ENCODE measurements around the gene EBNA1BP2. TPM values are rescaled to one million over a fixed set of nuclear protein-coding genes. Genes with fewer than 3 reads are reported as not detected.

EBNA1BP2 gene
- total and polyA plus RNA-seq, 2 of the 4 experiments (the other 2 are of a cell fraction), result 82.8 to 135 TPM

DNA sequence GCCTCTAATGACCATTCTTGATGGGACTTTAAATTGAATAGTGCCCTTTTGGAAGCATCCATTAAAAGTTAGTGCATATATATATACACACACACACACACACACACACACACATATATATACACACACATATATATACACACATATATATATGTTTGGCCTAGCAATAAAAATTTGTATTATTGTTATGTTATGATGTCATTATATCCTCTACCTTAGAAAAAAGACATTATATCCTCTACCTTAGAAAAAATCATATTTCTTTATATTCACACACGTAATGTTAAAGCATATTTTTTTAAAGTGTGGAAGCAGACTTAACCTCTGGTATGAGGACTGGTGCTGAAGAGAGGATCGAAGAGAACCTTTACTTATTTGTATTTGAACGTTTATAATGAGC, 43.3 kb downstream of the EBNA1BP2 start:
- DNase-seq, result no peak
- no peaks in the 10 kb centered on the region for H3K9me1 ChIP-seq (ENCODE audit: insufficient read depth, low read length)
- no peak overlapping the region for H2AK5ac ChIP-seq (ENCODE audit: low read depth, low read length)
- no peak overlapping the region for H3K18ac ChIP-seq (ENCODE audit: low read depth, low read length)
- H3K4me3 ChIP-seq (ENCODE audit: insufficient read depth, low read depth, low read length), result no peak overlapping the region
- dilution Hi-C loops (cut with HindIII; ENCODE audit: low sequenced_read_pairs, unreplicated experiment), result no loop called here
- no TSS peak for BruUV-seq (replicated peaks)
- POLR2A ChIA-PET (ENCODE audit: unreplicated experiment), result no interaction called here
- no peaks in the 10 kb centered on the region for H3K79me1 ChIP-seq (ENCODE audit: low read depth in 1 of 2, low read length in 2 of 2)
- H2AFZ ChIP-seq (replicated peaks; ENCODE audit: low read length, poor library complexity), result no peak overlapping the region
- no peak overlapping the region for H4K91ac ChIP-seq (ENCODE audit: insufficient read depth, low read depth, low read length)
- intact Hi-C loops (cut with micrococcal nuclease), result no loop called here
- no peak overlapping the region for H3K4ac ChIP-seq (ENCODE audit: low read depth, low read length)
- no peak overlapping the region for H2BK120ac ChIP-seq (ENCODE audit: low read depth, low read length)
- H3K36me3 ChIP-seq (ENCODE audit: control insufficient read depth, insufficient read depth, low read length), result no peaks in the 10 kb centered on the region
- no peak overlapping the region for H4K5ac ChIP-seq (ENCODE audit: low read depth, low read length)
- no peak overlapping the region for H2BK15ac ChIP-seq (ENCODE audit: low read depth, low read length)
- CTCF ChIA-PET, result interaction anchor here (1.4 kb wide), 1 partner anchor 9 kb away, joined by 3 read pairs; no protein-coding TSS in a partner anchor
- in situ Hi-C loops (cut with MboI; ENCODE audit: low sequenced_read_pairs), result no loop called here
- H2AK9ac ChIP-seq (replicated peaks; ENCODE audit: low read depth, low read length, poor library complexity), result no peak overlapping the region
- H3K9me3 ChIP-seq (ENCODE audit: control insufficient read depth, insufficient read depth, low read length), result 0 out of 2 replicates have a peak, but pooled peaks cover 2% of the 10 kb centered on the region
- no peak overlapping the region for H3K56ac ChIP-seq (ENCODE audit: extremely low read depth, insufficient read depth, low read length)
- peaks cover 16% of the 10 kb centered on the region for H3K27me3 ChIP-seq (ENCODE audit: control insufficient read depth, insufficient read depth, low read length)
- H2BK5ac ChIP-seq (ENCODE audit: low read depth, low read length, poor library complexity, severe bottlenecking), result no peak overlapping the region
- no peak overlapping the region for H2BK20ac ChIP-seq (ENCODE audit: low read depth, low read length)
- TF ChIP-seq NFE2L2 (IDR thresholded peaks at IDR 0.05; ENCODE audit: low read depth, low read length) (no peak), FOS (IDR thresholded peaks at IDR 0.05; ENCODE audit: low read depth, low read length) (no peak), BHLHE40 (IDR thresholded peaks at IDR 0.05; ENCODE audit: low read depth, low read length) (no peak), MXI1 (IDR thresholded peaks at IDR 0.05; ENCODE audit: borderline replicate concordance, low read depth, low read length) (no peak), CEBPB (IDR thresholded peaks at IDR 0.05; ENCODE audit: low read depth, low read length) (no peak), MAFK (IDR thresholded peaks at IDR 0.05; ENCODE audit: low read depth, low read length) (no peak), RCOR1 (IDR thresholded peaks at IDR 0.05; ENCODE audit: insufficient replicate concordance, low read length) (no peak), MAZ (IDR thresholded peaks at IDR 0.05; ENCODE audit: borderline replicate concordance, low read depth, low read length) (no peak), CHD1 (IDR thresholded peaks at IDR 0.05; ENCODE audit: low read depth, low read length) (no peak), RFX5 (IDR thresholded peaks at IDR 0.05; ENCODE audit: low read depth, low read length) (no peak), SMC3 (IDR thresholded peaks at IDR 0.05; ENCODE audit: low read depth, low read length) (no peak)
- TF ChIP-seq, protein P1, sequence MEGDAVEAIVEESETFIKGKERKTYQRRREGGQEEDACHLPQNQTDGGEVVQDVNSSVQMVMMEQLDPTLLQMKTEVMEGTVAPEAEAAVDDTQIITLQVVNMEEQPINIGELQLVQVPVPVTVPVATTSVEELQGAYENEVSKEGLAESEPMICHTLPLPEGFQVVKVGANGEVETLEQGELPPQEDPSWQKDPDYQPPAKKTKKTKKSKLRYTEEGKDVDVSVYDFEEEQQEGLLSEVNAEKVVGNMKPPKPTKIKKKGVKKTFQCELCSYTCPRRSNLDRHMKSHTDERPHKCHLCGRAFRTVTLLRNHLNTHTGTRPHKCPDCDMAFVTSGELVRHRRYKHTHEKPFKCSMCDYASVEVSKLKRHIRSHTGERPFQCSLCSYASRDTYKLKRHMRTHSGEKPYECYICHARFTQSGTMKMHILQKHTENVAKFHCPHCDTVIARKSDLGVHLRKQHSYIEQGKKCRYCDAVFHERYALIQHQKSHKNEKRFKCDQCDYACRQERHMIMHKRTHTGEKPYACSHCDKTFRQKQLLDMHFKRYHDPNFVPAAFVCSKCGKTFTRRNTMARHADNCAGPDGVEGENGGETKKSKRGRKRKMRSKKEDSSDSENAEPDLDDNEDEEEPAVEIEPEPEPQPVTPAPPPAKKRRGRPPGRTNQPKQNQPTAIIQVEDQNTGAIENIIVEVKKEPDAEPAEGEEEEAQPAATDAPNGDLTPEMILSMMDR (conservative IDR thresholded peaks at IDR 0.05; ENCODE audit: low read depth, low read length), result no peak
- TF ChIP-seq, protein P2, sequence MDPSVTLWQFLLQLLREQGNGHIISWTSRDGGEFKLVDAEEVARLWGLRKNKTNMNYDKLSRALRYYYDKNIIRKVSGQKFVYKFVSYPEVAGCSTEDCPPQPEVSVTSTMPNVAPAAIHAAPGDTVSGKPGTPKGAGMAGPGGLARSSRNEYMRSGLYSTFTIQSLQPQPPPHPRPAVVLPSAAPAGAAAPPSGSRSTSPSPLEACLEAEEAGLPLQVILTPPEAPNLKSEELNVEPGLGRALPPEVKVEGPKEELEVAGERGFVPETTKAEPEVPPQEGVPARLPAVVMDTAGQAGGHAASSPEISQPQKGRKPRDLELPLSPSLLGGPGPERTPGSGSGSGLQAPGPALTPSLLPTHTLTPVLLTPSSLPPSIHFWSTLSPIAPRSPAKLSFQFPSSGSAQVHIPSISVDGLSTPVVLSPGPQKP (IDR thresholded peaks at IDR 0.05; ENCODE audit: borderline replicate concordance, low read depth, low read length), result no peak
- TF ChIP-seq, protein P3, sequence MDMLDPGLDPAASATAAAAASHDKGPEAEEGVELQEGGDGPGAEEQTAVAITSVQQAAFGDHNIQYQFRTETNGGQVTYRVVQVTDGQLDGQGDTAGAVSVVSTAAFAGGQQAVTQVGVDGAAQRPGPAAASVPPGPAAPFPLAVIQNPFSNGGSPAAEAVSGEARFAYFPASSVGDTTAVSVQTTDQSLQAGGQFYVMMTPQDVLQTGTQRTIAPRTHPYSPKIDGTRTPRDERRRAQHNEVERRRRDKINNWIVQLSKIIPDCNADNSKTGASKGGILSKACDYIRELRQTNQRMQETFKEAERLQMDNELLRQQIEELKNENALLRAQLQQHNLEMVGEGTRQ (IDR thresholded peaks at IDR 0.05; ENCODE audit: low read depth, low read length), result no peak
- WGBS, 2 experiments (ENCODE audit: extremely low coverage in 2 of 2, insufficient read length in 1 of 2), result no CpG with 5 or more reads among the region's 3 CpGs
- no peak for ATAC-seq (ENCODE audit: low read depth)
- no peak overlapping the region for H3K4me2 ChIP-seq (ENCODE audit: low read depth, low read length)
- H3K23ac ChIP-seq (ENCODE audit: low read depth, low read length), result no peak overlapping the region
- no peak overlapping the region for H4K8ac ChIP-seq (ENCODE audit: low read depth in 2 of 2, low read length in 2 of 2)
- no peak overlapping the region for H3K14ac ChIP-seq (replicated peaks; ENCODE audit: low read depth, low read length)
- H3K9ac ChIP-seq (ENCODE audit: low read depth, low read length), result no peak overlapping the region
- H4K20me1 ChIP-seq (ENCODE audit: insufficient read depth, low read length), result no peaks in the 10 kb centered on the region
- H3K4me1 ChIP-seq (ENCODE audit: control insufficient read depth, insufficient read depth, low read length), result no peaks in the 10 kb centered on the region
- no peak overlapping the region for H3K27ac ChIP-seq (ENCODE audit: insufficient read depth, low read length)

Data from IMR-90 (cell line).